ENCODE results near the gene FRMPD4.

GRCh38 chrX:12269484-12269883, 131.2 kb downstream of the FRMPD4 start:
- TF ChIP-seq ATF6 (CRISPR knock-in tag; IDR thresholded peaks at IDR 0.05): no peak
- TF ChIP-seq, protein P1, sequence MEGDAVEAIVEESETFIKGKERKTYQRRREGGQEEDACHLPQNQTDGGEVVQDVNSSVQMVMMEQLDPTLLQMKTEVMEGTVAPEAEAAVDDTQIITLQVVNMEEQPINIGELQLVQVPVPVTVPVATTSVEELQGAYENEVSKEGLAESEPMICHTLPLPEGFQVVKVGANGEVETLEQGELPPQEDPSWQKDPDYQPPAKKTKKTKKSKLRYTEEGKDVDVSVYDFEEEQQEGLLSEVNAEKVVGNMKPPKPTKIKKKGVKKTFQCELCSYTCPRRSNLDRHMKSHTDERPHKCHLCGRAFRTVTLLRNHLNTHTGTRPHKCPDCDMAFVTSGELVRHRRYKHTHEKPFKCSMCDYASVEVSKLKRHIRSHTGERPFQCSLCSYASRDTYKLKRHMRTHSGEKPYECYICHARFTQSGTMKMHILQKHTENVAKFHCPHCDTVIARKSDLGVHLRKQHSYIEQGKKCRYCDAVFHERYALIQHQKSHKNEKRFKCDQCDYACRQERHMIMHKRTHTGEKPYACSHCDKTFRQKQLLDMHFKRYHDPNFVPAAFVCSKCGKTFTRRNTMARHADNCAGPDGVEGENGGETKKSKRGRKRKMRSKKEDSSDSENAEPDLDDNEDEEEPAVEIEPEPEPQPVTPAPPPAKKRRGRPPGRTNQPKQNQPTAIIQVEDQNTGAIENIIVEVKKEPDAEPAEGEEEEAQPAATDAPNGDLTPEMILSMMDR (IDR thresholded peaks at IDR 0.05): no peak
- no peak for TF ChIP-seq SOX15 (CRISPR knock-in tag; IDR thresholded peaks at IDR 0.05)
- no peak for TF ChIP-seq ZNF281 (CRISPR knock-in tag; IDR thresholded peaks at IDR 0.05)

All from WTC11 (cell line).